A549 (cell line): Measurements from ENCODE around the gene WNT5B. TPM values are rescaled to one million over a fixed set of nuclear protein-coding genes. Genes with fewer than 3 reads are reported as not detected.

ENCODE experiments used
- ATAC-seq, 2 experiments: fragments of 200-7000 bp in 1 of 2; fragments of >200 bp in 1 of 2; cut with Nextera tagmentation in 1 of 2; cut with Tn5 transposase in 1 of 2; 3 replicates each; pipeline versions ENCODE4 v1.8.0 to v1.9.1; 2018 to 2020; ENCODE audit warnings: mild to moderate bottlenecking in 1 of 2, moderate library complexity in 1 of 2
- CTCF ChIA-PET: fragments of 300-600 bp; sonication (Branson Sonifier 250); formaldehyde crosslinking; extraction: SDS; loops from one replicate; lab custom pipeline; 2021; ENCODE audit warnings: antibody characterized with exemption, inconsistent platforms; lab: Yijun Ruan, JAX
- POLR2A ChIA-PET: fragments of 350-600 bp; formaldehyde crosslinking; extraction: SDS; loops from one replicate; lab custom pipeline; 2021; ENCODE audit warnings: antibody characterized with exemption, inconsistent platforms; lab: Yijun Ruan, JAX
- DNase-seq, 2 experiments: peaks; one replicate each; pipeline versions ENCODE4 v3.0.0 to v3.0.0-alpha.2; 2011 to 2016; ENCODE audit warnings: low read depth in 1 of 2, low spot score in 1 of 2
- FAIRE-seq: peaks from 2 replicates; lab custom pipeline; 2011; peaks lifted over from hg19 to GRCh38; lab: Jason Lieb, UNC
- H3K27ac ChIP-seq, 2 experiments: fragments of >200 bp; sonication (Bioruptor Twin); formaldehyde crosslinking; 3 replicates each; pipeline ENCODE4 v1.5.1; 2016 to 2017
- H3K4me1 ChIP-seq: fragments of >200 bp; sonication (Bioruptor Twin); formaldehyde crosslinking; 3 replicates; pipeline ENCODE4 v1.6.1; 2016
- H3K4me2 ChIP-seq: fragments of >200 bp; sonication (Bioruptor Twin); formaldehyde crosslinking; 3 replicates; pipeline ENCODE4 v1.6.1; 2016
- H3K4me3 ChIP-seq: fragments of >200 bp; sonication (Bioruptor Twin); formaldehyde crosslinking; 3 replicates; pipeline ENCODE4 v1.5.1; 2016
- H3K9me3 ChIP-seq: fragments of >200 bp; sonication (Bioruptor Twin); formaldehyde crosslinking; 3 replicates; pipeline ENCODE4 v1.6.1; 2016
- BHLHE40 ChIP-seq: IDR thresholded peaks from 2 replicates; pipeline ENCODE4 v1.6.1; 2012; ENCODE audit warnings: low read depth, low read length, inconsistent platforms
- CBX8 ChIP-seq: fragments of 200-600 bp; sonication (generic); IDR thresholded peaks from 2 replicates; pipeline ENCODE4 v1.6.1; 2016
- CHD4 ChIP-seq: fragments of 200-600 bp; sonication (generic); IDR thresholded peaks from 2 replicates; pipeline ENCODE4 v1.6.1; 2016; ENCODE audit warnings: antibody characterized with exemption, mild to moderate bottlenecking, borderline replicate concordance
- ELK1 ChIP-seq: fragments of 150-350 bp; IDR thresholded peaks from 2 replicates; pipeline ENCODE4 v1.6.1; 2014; ENCODE audit warnings: low read depth, mild to moderate bottlenecking, low read length
- ESRRA ChIP-seq: fragments of 150-350 bp; IDR thresholded peaks from 2 replicates; pipeline ENCODE4 v1.6.1; 2014; ENCODE audit warnings: mild to moderate bottlenecking, low read length, borderline replicate concordance
- FOSB ChIP-seq: fragments of 250-450 bp; sonication (Bioruptor Pico); IDR thresholded peaks from 2 replicates; pipeline ENCODE4 v1.5.0; 2020; ENCODE audit warnings: mild to moderate bottlenecking, moderate library complexity
- FOSL2 ChIP-seq, 2 experiments: fragments of 450-650 bp in 1 of 2; fragments of >200 bp in 1 of 2; sonication (Bioruptor Twin) in 1 of 2; formaldehyde crosslinking; IDR thresholded peaks; 2 replicates each; pipeline versions ENCODE4 v1.5.0 to v1.6.1; 2016 to 2020; ENCODE audit warnings: mild to moderate bottlenecking in 1 of 2, moderate library complexity in 1 of 2
- FOXS1 ChIP-seq: fragments of 250-450 bp; sonication (Bioruptor Pico); IDR thresholded peaks from 2 replicates; pipeline ENCODE4 v1.5.0; 2020; ENCODE audit warnings: mild to moderate bottlenecking, moderate library complexity
- GATA3 ChIP-seq: IDR thresholded peaks from 2 replicates; pipeline ENCODE4 v1.6.1; 2012; ENCODE audit warnings: borderline replicate concordance
- HDAC2 ChIP-seq: fragments of 200-600 bp; sonication (generic); IDR thresholded peaks from 2 replicates; pipeline ENCODE4 v1.6.1; 2016
- HES2 ChIP-seq: fragments of >200 bp; sonication (Bioruptor Twin); formaldehyde crosslinking; IDR thresholded peaks from 2 replicates; pipeline ENCODE4 v1.6.1; 2016
- HMGXB4 ChIP-seq: fragments of 250-450 bp; sonication (Bioruptor Pico); IDR thresholded peaks from 2 replicates; pipeline ENCODE4 v1.5.0; 2021; ENCODE audit warnings: mild to moderate bottlenecking, moderate library complexity, borderline replicate concordance
- HOXB5 ChIP-seq: fragments of 250-450 bp; sonication (Bioruptor Pico); IDR thresholded peaks from 2 replicates; pipeline ENCODE4 v1.5.0; 2020; ENCODE audit warnings: mild to moderate bottlenecking, moderate library complexity
- JUN ChIP-seq, 2 experiments: fragments of >200 bp; sonication (Bioruptor Twin); formaldehyde crosslinking; IDR thresholded peaks; 2 replicates in 1 of 2; 3 replicates in 1 of 2; pipeline ENCODE4 v1.6.1; 2016 to 2017
- KDM5A ChIP-seq: fragments of 200-600 bp; sonication (generic); IDR thresholded peaks from 2 replicates; pipeline ENCODE4 v1.6.1; 2016; ENCODE audit warnings: antibody characterized with exemption, mild to moderate bottlenecking
- MAZ ChIP-seq: fragments of 150-350 bp; IDR thresholded peaks from 2 replicates; pipeline ENCODE4 v1.6.1; 2014; ENCODE audit warnings: antibody characterized with exemption, low read depth, low read length, borderline replicate concordance
- MYC ChIP-seq: IDR thresholded peaks from 2 replicates; pipeline ENCODE4 v1.6.1; 2012; ENCODE audit warnings: mild to moderate bottlenecking, inconsistent platforms, low read length, improper control_type of control experiment, borderline replicate concordance
- RAD21 ChIP-seq, 2 experiments: fragments of >200 bp in 1 of 2; sonication (Bioruptor Twin) in 1 of 2; formaldehyde crosslinking in 1 of 2; IDR thresholded peaks in 1 of 2; conservative IDR thresholded peaks in 1 of 2; 2 replicates in 1 of 2; 3 replicates in 1 of 2; pipeline ENCODE4 v1.6.1; 2012 to 2018; ENCODE audit warnings: inconsistent platforms in 1 of 2
- RARB ChIP-seq: fragments of 250-450 bp; sonication (Bioruptor Pico); IDR thresholded peaks from 2 replicates; pipeline ENCODE4 v1.8.0; 2021; ENCODE audit warnings: mild to moderate bottlenecking, moderate library complexity
- RCOR1 ChIP-seq: fragments of 150-350 bp; IDR thresholded peaks from 2 replicates; pipeline ENCODE4 v1.6.1; 2014; ENCODE audit warnings: antibody characterized with exemption, low read length, low read depth
- SMC3 ChIP-seq: fragments of >200 bp; sonication (Bioruptor Twin); formaldehyde crosslinking; IDR thresholded peaks from 3 replicates; pipeline ENCODE4 v1.6.1; 2018; ENCODE audit warnings: inconsistent platforms
- SREBF2 ChIP-seq: fragments of 450-650 bp; IDR thresholded peaks from 2 replicates; pipeline ENCODE4 v1.6.1; 2014; ENCODE audit warnings: mild to moderate bottlenecking, moderate library complexity
- TP53 ChIP-seq: fragments of 250-450 bp; sonication (Bioruptor Pico); IDR thresholded peaks from 2 replicates; pipeline ENCODE4 v1.5.0; 2021; ENCODE audit warnings: mild to moderate bottlenecking, moderate library complexity
- ZSCAN20 ChIP-seq: fragments of 250-450 bp; sonication (Bioruptor Pico); IDR thresholded peaks from 2 replicates; pipeline ENCODE4 v1.8.0; 2022; ENCODE audit warnings: mild to moderate bottlenecking, moderate library complexity
- WGBS: methylation state at CpG from one replicate; pipeline ENCODE4 v1.1.6; 2017; ENCODE audit errors: missing lambda C conversion rate; 5-methylcytosine and 5-hydroxymethylcytosine counted together
- polyA plus RNA-seq, 4 experiments: library from polyadenylated mRNA; depleted of rRNA in 3 of 4; stranded (reverse); fragments of >200 nt; fragmentation: RNase III in 1 of 4; extraction: RNeasy Plus Mini Kit Qiagen cat#74134 plus additional on column Dnase treatment in 1 of 4; gene quantifications; 2 replicates in 3 of 4; 3 replicates in 1 of 4; pipeline ENCODE4 v1.2.3, GENCODE V29; 2011 to 2017

WNT5B gene
- polyA plus RNA-seq, 2 of the 4 experiments (the other 2 are of a cell fraction), result 1.3 to 1.6 TPM

GRCh38 chr12:1650978-1651361 lies 21.9 kb downstream of the WNT5B start:
- ChIA-PET POLR2A (no interaction called here), CTCF (interaction anchor here (3.1 to 17.7 kb wide), 5 partner anchors 19 to 289 kb away, joined by 21 to 483 read pairs (median 68); partner anchors contain the start of genes ADIPOR2 and WNT5B)
- H3K4me1 ChIP-seq, result no peaks in the 10 kb centered on the region
- ATAC-seq, result no peak
- no peaks in the 10 kb centered on the region for H3K9me3 ChIP-seq
- no peak overlapping the region for H3K4me3 ChIP-seq
- TF ChIP-seq ELK1 (no peak), FOSB (no peak), JUN (IDR thresholded peaks at IDR 0.05) (no peak), MYC (no peak), HDAC2 (no peak), HOXB5 (CRISPR knock-in tag) (no peak), HES2 (no peak), RCOR1 (no peak), FOXS1 (CRISPR knock-in tag) (no peak), KDM5A (no peak), ZSCAN20 (no peak), CBX8 (no peak), RAD21 (conservative IDR thresholded peaks at IDR 0.05 in 1 of 2, IDR thresholded peaks at IDR 0.05 in 1 of 2) (no peak), HMGXB4 (CRISPR knock-in tag) (no peak), RARB (CRISPR knock-in tag) (no peak), BHLHE40 (no peak)
- WGBS, result 55% methylated on average over 6 of the region's 6 CpGs
- FAIRE-seq, result no peak
- DNase-seq, result no peak
- no peak overlapping the region for H3K4me2 ChIP-seq
- no peak overlapping the region for H3K27ac ChIP-seq

- ChIA-PET CTCF (interaction anchor here (0.9 to 17.7 kb wide), 20 partner anchors 8 to 386 kb away, joined by 3 to 483 read pairs (median 12); partner anchors contain the start of genes ADIPOR2 and WNT5B), POLR2A (no interaction called here)
- ATAC-seq (0 out of 6 replicates have a peak, but pooled peaks of 1 of the 2 experiments have one; percentile 14), DNase-seq (no peak), FAIRE-seq (no peak)
- H3K9me3 ChIP-seq, result no peaks in the 10 kb centered on the region
- no peak overlapping the region for H3K4me2 ChIP-seq
- H3K27ac ChIP-seq, result no peak overlapping the region
- no peaks in the 10 kb centered on the region for H3K4me1 ChIP-seq
- H3K4me3 ChIP-seq, result no peak overlapping the region
- TF ChIP-seq HOXB5 (CRISPR knock-in tag) (no peak), SREBF2 (no peak), SMC3 (no peak), HMGXB4 (CRISPR knock-in tag) (no peak), ESRRA (no peak), JUN (IDR thresholded peaks at IDR 0.05) (no peak), MAZ (no peak), FOSL2 (IDR thresholded peaks at IDR 0.05) (no peak), FOSL2 (CRISPR knock-in tag; IDR thresholded peaks at IDR 0.05) (no peak), CHD4 (no peak), TP53 (CRISPR knock-in tag) (no peak), GATA3 (no peak), HES2 (no peak), FOSB (no peak), BHLHE40 (no peak), ZSCAN20 (no peak), ELK1 (no peak)
These were observed 22.9 kb downstream of the WNT5B start for GRCh38 chr12:1651946-1652345.
